LNCaP clone FGC (cell line): ENCODE results near the gene C11orf24.
"Not testable (repeated sequence)": the region's sequence is repeated elsewhere in the genome, so short reads cannot be mapped to it uniquely, and the experiment has no call there.

Experiments
- DNase-seq: peaks from one replicate; pipeline ENCODE4 v3.0.0-alpha.2; 2011; ENCODE audit warnings: low read depth
- H3K4me3 ChIP-seq: 2 replicates; pipeline ENCODE4 v1.5.1; 2011; ENCODE audit warnings: mild to moderate bottlenecking, low read depth, low read length, control low read depth
- CTCF ChIP-seq: IDR thresholded peaks from 2 replicates; pipeline ENCODE4 v1.5.1; 2012; ENCODE audit warnings: mild to moderate bottlenecking; ENCODE audit not compliant: control insufficient read depth, insufficient read depth; ENCODE audit errors: extremely low read depth

The C11orf24 gene

GRCh38 chr11:68303982-68304780, 32.4 kb upstream of the C11orf24 start:
- no peak overlapping the region for H3K4me3 ChIP-seq
- no peak for TF ChIP-seq CTCF
- no peak for DNase-seq

GRCh38 chr11:68303083-68303482, 31.3 kb upstream of the C11orf24 start:
- no peak for DNase-seq
- TF ChIP-seq CTCF: no peak

DNA sequence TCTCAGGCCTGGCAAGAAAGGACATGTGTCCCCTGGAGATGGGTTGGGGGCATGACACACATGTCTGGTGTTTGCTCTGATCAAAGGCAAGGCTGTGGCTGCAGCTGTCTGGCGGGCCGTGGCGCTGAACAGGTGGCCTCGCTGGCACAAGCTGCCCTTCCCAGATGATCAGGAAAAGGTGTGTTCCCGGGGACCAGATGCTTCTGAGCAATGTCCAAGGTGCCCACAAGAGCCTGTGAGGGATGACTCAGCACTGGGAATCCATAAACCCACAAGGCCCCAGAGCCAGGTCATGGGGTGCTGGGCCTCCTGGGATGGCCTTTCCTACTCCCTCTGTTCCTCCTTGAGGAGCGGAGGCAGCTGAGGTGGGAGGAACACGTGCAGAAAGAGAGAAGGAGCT, 30.9 kb upstream of the C11orf24 start:
- no peak for DNase-seq
- no peak overlapping the region for H3K4me3 ChIP-seq
- TF ChIP-seq CTCF: no peak

More at GRCh38 chr11:68303083-68303482, 31.3 kb upstream of the C11orf24 start:
- H3K4me3 ChIP-seq: no peak overlapping the region

GRCh38 chr11:68302256-68302655, 30.5 kb upstream of the C11orf24 start:
- DNase-seq: no peak
- TF ChIP-seq CTCF: no peak
- no peak overlapping the region for H3K4me3 ChIP-seq

DNA sequence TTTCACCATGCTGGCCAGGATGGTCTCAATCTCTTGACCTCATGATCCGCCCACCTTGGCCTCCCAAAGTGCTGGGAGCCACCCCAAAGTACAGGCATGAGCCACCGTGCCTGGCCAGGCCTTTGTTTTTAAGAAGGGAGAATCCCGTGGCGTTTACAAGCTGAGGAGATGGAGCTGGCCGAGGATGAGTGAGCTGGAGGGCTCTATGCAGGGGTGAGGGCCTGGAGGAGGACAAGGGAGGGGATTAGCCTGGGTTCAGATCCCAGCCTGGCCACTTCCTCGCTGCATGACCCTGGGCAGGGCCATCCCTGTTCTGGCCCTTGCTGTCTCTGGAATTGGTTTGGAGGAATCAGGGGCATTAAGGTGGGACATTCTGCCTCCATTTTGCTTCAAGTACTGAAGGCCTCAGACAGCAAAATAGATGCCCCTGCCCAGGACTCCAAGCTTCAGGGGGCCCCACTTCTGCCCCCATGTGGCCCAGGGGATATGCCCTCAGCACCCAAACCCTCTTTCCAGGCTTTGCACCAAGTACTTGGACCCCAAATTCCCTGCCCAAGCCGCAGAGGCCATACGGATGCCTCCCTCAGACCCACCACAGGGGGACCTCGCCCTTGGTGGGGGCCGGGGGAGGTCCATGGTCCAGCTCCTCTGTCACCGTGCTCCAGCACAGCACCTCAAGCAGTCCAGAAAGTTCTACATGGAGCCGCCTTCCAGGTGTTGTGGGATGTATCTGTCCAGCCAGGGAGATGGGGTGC, 28.5 kb upstream of the C11orf24 start:
- DNase-seq: no peak
- no peak for TF ChIP-seq CTCF
- H3K4me3 ChIP-seq: no peak overlapping the region

DNA sequence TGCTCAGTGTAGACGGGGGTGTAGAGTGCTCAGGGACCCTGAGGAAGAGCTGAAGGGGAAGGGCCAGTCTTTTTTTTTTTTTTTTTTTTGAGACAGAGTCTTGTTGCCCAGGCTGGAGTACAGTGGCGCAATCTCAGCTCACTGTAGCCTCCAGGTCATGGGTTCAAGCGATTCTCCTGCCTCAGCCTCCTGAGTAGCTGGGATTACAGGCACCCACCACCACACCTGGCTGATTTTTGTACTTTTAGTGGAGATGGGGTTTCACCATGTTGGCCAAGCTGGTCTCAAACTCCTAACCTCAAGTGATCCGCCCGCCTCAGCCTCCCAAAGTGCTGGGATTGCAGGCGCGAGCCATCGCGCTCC, 27.7 kb upstream of the C11orf24 start:
- H3K4me3 ChIP-seq, DNase-seq: not testable (repeated sequence)

- H3K4me3 ChIP-seq: no peak overlapping the region
- no peak for TF ChIP-seq CTCF
- DNase-seq: no peak
These were observed 27.1 kb upstream of the C11orf24 start for GRCh38 chr11:68298659-68299516.
